ENCODE measurements around the gene SLC22A17.

Gene SLC22A17

GRCh38 chr14:23361320-23361719, 8.6 kb upstream of the SLC22A17 start:
- no peaks in the 10 kb centered on the region for H3K36me3 ChIP-seq
- H3K4me2 ChIP-seq = no peak overlapping the region
- H3K9me3 ChIP-seq (replicated peaks in 1 of 11) = peaks cover 0 to 12% (median 7%) of the 10 kb centered on the region in 11 experiments; a peak in 8 of 22 replicates
- peaks cover 6 to 27% (median 21%) of the 10 kb centered on the region in 11 experiments; a peak in 20 of 22 replicates for H3K27me3 ChIP-seq
- H3K4me3 ChIP-seq = no peak overlapping the region
- no peak overlapping the region for H3K9ac ChIP-seq
- H3K27ac ChIP-seq = no peak overlapping the region
- H4K20me1 ChIP-seq = no peaks in the 10 kb centered on the region
- no peak for TF ChIP-seq Cebpa-rat (IDR thresholded peaks at IDR 0.05)
- peaks cover 0 to 12% (median 0%) of the 10 kb centered on the region in 10 experiments; a peak in 4 of 20 replicates for H3K4me1 ChIP-seq

DNA sequence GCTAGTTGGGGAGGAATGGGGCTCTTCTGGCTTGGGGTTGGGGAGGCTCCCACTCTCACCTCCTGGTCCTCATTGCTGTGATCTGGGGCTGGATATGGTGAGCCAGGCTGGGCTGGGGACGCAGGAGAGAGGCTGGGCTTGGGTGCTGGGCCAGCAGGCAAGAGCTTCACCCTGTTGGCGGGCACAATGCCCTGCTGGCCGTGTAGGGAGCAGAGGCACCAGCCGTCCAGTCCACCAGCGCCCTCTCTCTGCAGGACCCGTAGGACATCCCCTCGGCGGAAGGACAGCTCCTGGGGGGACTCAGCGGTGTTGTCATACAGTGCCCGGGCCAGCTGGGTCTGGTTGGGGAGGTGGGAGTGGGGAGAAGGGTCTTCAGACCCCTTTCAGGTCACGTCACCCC, 7.8 kb upstream of the SLC22A17 start:
- H3K4me2 ChIP-seq = no peak overlapping the region
- no peaks in the 10 kb centered on the region for H4K20me1 ChIP-seq
- no peak overlapping the region for H3K4me3 ChIP-seq
- peaks cover 0 to 12% (median 0%) of the 10 kb centered on the region in 10 experiments; a peak in 4 of 20 replicates for H3K4me1 ChIP-seq
- TF ChIP-seq Cebpa-rat (IDR thresholded peaks at IDR 0.05) = no peak
- peaks cover 6 to 21% (median 16%) of the 10 kb centered on the region in 11 experiments; a peak in 20 of 22 replicates for H3K27me3 ChIP-seq
- H3K27ac ChIP-seq = no peak overlapping the region
- peaks cover 0 to 7% (median 4%) of the 10 kb centered on the region in 11 experiments; a peak in 8 of 22 replicates for H3K9me3 ChIP-seq (replicated peaks in 1 of 11)
- no peak overlapping the region for H3K9ac ChIP-seq
- no peaks in the 10 kb centered on the region for H3K36me3 ChIP-seq

DNA sequence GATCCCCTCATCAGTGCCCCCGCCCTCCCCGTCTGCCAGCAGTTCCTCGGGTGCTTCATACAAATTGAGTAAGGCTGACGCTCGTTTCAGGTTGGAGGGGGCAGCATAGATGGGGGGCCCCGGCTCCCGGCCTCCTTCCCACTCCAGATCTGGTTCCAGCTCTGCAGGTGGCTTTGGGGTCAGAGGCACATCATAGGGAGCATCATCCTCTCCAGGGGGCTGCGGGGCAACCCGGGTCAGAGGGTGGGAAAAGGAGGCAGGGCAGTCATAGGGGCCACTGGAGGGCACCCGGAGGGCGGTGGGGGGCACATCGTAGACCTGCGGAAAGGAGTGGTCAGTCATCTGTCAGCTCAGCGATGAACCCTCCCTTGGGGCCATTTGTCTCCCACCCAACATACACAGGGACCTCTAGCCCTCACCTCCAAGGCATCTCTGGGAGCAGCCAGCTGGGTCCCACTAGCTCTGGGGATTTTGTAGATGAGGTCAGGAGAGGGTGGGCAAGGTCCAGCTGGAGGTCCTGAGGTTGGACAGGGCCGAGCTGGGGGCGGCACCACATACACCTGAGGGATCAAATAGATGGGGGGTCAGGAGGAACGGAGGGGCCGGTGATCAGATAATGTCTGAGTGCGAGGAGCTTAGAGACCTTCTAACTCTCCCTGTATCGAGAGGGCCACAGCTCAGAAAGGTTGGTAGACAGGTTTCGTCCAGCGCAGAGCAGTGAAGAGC, 7.2 kb upstream of the SLC22A17 start:
- peaks cover 0 to 12% (median 0%) of the 10 kb centered on the region in 10 experiments; a peak in 4 of 20 replicates for H3K4me1 ChIP-seq
- H3K9ac ChIP-seq = no peak overlapping the region
- H3K27me3 ChIP-seq = peaks cover 5 to 15% (median 10%) of the 10 kb centered on the region in 11 experiments; a peak in 20 of 22 replicates
- no peak overlapping the region for H3K27ac ChIP-seq
- no peaks in the 10 kb centered on the region for H4K20me1 ChIP-seq
- no peaks in the 10 kb centered on the region for H3K36me3 ChIP-seq
- no peak for TF ChIP-seq Cebpa-rat (IDR thresholded peaks at IDR 0.05)
- peaks cover 0 to 1% (median 0%) of the 10 kb centered on the region in 11 experiments; a peak in 3 of 22 replicates for H3K9me3 ChIP-seq (replicated peaks in 1 of 11)
- no peak overlapping the region for H3K4me3 ChIP-seq
- H3K4me2 ChIP-seq = no peak overlapping the region

- peaks cover under 1 to 8% (median 3%) of the 10 kb centered on the region in 11 experiments; a peak in 13 of 22 replicates for H3K27me3 ChIP-seq
Observed at GRCh38 chr14:23359167-23359626, 6.5 kb upstream of the SLC22A17 start.

DNA sequence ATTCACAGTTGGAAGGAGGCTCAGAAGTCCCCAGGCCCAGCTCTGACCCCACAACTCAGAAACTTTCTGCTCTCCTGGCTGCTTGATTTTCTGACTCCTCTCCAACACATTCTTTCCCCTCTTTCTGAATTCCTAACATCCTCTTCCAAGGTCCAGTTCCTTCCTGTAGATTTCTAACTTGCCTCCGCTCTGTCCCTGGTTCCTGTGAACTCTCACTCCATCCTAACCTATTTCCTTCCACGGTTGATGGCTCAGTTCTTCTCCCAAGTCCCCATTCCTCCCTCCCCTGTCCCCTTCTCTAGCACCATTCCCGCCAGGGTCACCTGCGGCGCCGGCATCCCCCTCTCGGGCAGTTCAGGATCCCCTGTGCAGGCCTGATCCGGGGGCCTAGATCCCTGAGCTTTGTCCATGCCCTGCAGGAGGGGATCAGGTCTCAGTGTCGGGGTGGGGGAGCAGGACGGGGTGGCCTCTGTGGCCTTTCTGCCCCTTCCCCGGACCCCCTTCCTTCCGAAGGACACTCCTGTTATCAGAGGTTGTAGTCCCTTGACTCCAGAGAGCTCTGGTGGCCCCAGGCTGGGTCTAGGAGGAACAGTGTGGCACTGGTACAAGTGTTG, 6.0 kb upstream of the SLC22A17 start:
- no peak for TF ChIP-seq Cebpa-rat (IDR thresholded peaks at IDR 0.05)
- no peaks in the 10 kb centered on the region for H4K20me1 ChIP-seq
- H3K36me3 ChIP-seq = no peaks in the 10 kb centered on the region
- no peak overlapping the region for H3K9ac ChIP-seq
- peaks cover 0 to 12% (median 0%) of the 10 kb centered on the region in 10 experiments; a peak in 4 of 20 replicates for H3K4me1 ChIP-seq
- H3K27me3 ChIP-seq = peaks cover 0 to 3% (median 0%) of the 10 kb centered on the region in 11 experiments; a peak in 1 of 22 replicates
- H3K9me3 ChIP-seq (replicated peaks in 1 of 11) = no peaks in the 10 kb centered on the region
- no peak overlapping the region for H3K4me2 ChIP-seq
- no peak overlapping the region for H3K27ac ChIP-seq
- no peak overlapping the region for H3K4me3 ChIP-seq

More at GRCh38 chr14:23359167-23359626, 6.5 kb upstream of the SLC22A17 start:
- Histone ChIP-seq H3K36me3 (no peaks in the 10 kb centered on the region), H3K9ac (no peak overlapping the region), H3K4me1 (peaks cover 0 to 12% (median 0%) of the 10 kb centered on the region in 10 experiments; a peak in 4 of 20 replicates), H3K4me3 (no peak overlapping the region), H3K9me3 (replicated peaks in 1 of 11) (no peaks in the 10 kb centered on the region), H4K20me1 (no peaks in the 10 kb centered on the region), H3K4me2 (no peak overlapping the region), H3K27ac (no peak overlapping the region)
- TF ChIP-seq Cebpa-rat (IDR thresholded peaks at IDR 0.05) = no peak

GRCh38 chr14:23358042-23358441, 5.4 kb upstream of the SLC22A17 start:
- peaks cover 0 to 6% (median 0%) of the 10 kb centered on the region in 10 experiments; a peak in 1 of 20 replicates for H3K4me1 ChIP-seq
- H3K9ac ChIP-seq = no peak overlapping the region
- H3K27me3 ChIP-seq = no peaks in the 10 kb centered on the region
- H3K4me2 ChIP-seq = no peak overlapping the region
- H3K9me3 ChIP-seq (replicated peaks in 1 of 11) = no peaks in the 10 kb centered on the region
- H3K27ac ChIP-seq = no peak overlapping the region
- H4K20me1 ChIP-seq = no peaks in the 10 kb centered on the region
- H3K4me3 ChIP-seq = no peak overlapping the region
- no peaks in the 10 kb centered on the region for H3K36me3 ChIP-seq
- TF ChIP-seq Cebpa-rat (IDR thresholded peaks at IDR 0.05) = no peak

DNA sequence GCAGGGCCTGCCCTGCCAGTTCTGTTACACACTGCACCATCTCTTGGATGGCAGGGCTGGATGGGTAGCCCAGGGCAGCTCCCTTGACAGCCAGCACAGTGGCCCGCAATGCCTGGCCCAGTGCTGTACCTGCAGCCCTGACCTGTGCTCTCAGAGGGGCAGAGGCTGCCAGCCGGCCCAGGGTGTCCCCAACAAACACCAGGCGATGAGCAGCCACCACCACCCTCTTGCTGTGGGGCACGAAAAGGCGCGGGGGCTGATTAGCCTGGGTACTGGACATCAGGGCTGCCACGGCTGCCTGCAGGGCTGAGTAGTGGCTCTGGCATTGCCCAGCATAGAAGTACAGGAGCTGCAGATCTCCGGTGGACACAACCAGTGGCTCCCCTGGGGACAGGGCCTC, 4.6 kb upstream of the SLC22A17 start:
- Histone ChIP-seq H3K9me3 (replicated peaks in 1 of 11) (peaks cover 0 to 5% (median 1%) of the 10 kb centered on the region in 11 experiments; a peak in 9 of 22 replicates), H4K20me1 (no peaks in the 10 kb centered on the region), H3K27me3 (no peaks in the 10 kb centered on the region), H3K4me1 (peaks cover 0 to 4% (median 0%) of the 10 kb centered on the region in 10 experiments; a peak in 1 of 20 replicates), H3K4me2 (no peak overlapping the region), H3K4me3 (no peak overlapping the region), H3K27ac (no peak overlapping the region), H3K36me3 (no peaks in the 10 kb centered on the region), H3K9ac (no peak overlapping the region)
- no peak for TF ChIP-seq Cebpa-rat (IDR thresholded peaks at IDR 0.05)

DNA sequence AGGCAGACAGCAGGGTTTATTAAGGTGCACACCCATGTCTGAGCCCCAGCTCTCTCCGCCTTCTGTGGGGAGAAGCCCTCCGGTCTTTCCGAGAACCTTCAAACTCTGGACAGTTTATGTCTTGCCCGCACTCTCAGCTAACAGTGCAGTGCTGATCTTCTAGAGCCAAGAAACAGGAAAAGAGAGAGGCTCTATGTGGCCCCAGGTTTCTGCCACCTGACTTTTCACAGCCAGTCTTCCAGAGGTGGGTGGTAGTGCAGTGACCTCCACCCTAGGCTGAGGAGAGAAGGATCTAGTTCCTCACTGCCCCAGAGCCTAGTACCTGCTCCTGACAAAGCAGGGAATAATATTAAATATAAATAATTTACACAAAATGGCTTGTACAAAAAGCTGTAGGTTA, 4.0 kb upstream of the SLC22A17 start:
- H3K4me2 ChIP-seq = no peak overlapping the region
- peaks cover 5 to 11% (median 7%) of the 10 kb centered on the region in 11 experiments; a peak in 15 of 22 replicates for H3K9me3 ChIP-seq (replicated peaks in 1 of 11)
- H3K27ac ChIP-seq = no peak overlapping the region
- no peaks in the 10 kb centered on the region for H3K27me3 ChIP-seq
- no peak for TF ChIP-seq Cebpa-rat (IDR thresholded peaks at IDR 0.05)
- no peaks in the 10 kb centered on the region for H3K4me1 ChIP-seq
- no peak overlapping the region for H3K9ac ChIP-seq
- H3K36me3 ChIP-seq = no peaks in the 10 kb centered on the region
- H3K4me3 ChIP-seq = no peak overlapping the region
- H4K20me1 ChIP-seq = no peaks in the 10 kb centered on the region

- H3K9me3 ChIP-seq (replicated peaks in 1 of 11) = peaks cover 6 to 18% (median 13%) of the 10 kb centered on the region in 11 experiments; a peak in 16 of 22 replicates
- H3K4me2 ChIP-seq = no peak overlapping the region
- H3K27me3 ChIP-seq = no peaks in the 10 kb centered on the region
- H3K27ac ChIP-seq = no peak overlapping the region
- no peaks in the 10 kb centered on the region for H3K36me3 ChIP-seq
- H4K20me1 ChIP-seq = no peaks in the 10 kb centered on the region
- H3K4me1 ChIP-seq = no peaks in the 10 kb centered on the region
- no peak overlapping the region for H3K4me3 ChIP-seq
- TF ChIP-seq Cebpa-rat (IDR thresholded peaks at IDR 0.05) = no peak
- no peak overlapping the region for H3K9ac ChIP-seq
Observed at GRCh38 chr14:23355871-23356435, 3.3 kb upstream of the SLC22A17 start.
